Upper lobe of left lung (tissue), 4 donors: ENCODE results near the gene CDK13.

ENCODE experiments used
- EP300 ChIP-seq, 4 donors: sonication (generic); formaldehyde crosslinking; IDR thresholded peaks; one replicate each; pipeline ENCODE4 v1.5.1; 2017; ENCODE audit warnings: antibody characterized with exemption in 4 of 4, control low read depth in 2 of 4
- POLR2A ChIP-seq, 4 donors: fragments of 450-650 bp; IDR thresholded peaks; one replicate each; pipeline ENCODE4 v1.5.1; 2016 to 2017; ENCODE audit warnings: antibody characterized with exemption in 4 of 4, mild to moderate bottlenecking in 2 of 4
- POLR2AphosphoS5 ChIP-seq, 2 donors: sonication (generic); formaldehyde crosslinking; IDR thresholded peaks; one replicate each; pipeline ENCODE4 v1.5.1; 2017; ENCODE audit warnings: antibody characterized with exemption in 2 of 2
- TF ChIP-seq, protein P1 (sequence below), 6 experiments: fragments of 450-650 bp in 4 of 6; fragments of 200-600 bp in 2 of 6; sonication (generic) in 2 of 6; IDR thresholded peaks; one replicate each; pipeline ENCODE4 v1.5.1; 2016 to 2019; ENCODE audit warnings: antibody characterized with exemption in 6 of 6

DNA sequence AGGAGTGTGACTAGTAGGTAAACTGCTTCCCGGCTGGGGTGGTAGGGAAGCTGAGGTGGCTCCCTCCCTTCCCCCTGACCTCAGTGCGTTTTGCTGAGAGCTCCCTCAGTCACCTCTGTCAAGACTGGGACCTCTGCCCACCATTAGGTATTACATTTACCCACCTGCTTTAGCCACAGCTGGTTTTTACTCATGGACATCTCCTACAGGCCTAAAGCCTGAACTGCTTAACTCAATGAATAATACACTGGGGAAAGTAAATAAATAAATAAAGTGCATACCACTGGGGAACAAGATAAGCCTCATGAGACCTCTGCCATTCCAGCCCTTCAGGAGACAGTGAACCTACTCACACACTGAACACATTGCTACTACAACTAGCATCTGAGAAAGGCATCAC lies 38.9 kb upstream of the CDK13 start:
- no peak for TF ChIP-seq POLR2A (IDR thresholded peaks at IDR 0.05)
- TF ChIP-seq, protein P1, sequence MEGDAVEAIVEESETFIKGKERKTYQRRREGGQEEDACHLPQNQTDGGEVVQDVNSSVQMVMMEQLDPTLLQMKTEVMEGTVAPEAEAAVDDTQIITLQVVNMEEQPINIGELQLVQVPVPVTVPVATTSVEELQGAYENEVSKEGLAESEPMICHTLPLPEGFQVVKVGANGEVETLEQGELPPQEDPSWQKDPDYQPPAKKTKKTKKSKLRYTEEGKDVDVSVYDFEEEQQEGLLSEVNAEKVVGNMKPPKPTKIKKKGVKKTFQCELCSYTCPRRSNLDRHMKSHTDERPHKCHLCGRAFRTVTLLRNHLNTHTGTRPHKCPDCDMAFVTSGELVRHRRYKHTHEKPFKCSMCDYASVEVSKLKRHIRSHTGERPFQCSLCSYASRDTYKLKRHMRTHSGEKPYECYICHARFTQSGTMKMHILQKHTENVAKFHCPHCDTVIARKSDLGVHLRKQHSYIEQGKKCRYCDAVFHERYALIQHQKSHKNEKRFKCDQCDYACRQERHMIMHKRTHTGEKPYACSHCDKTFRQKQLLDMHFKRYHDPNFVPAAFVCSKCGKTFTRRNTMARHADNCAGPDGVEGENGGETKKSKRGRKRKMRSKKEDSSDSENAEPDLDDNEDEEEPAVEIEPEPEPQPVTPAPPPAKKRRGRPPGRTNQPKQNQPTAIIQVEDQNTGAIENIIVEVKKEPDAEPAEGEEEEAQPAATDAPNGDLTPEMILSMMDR (IDR thresholded peaks at IDR 0.05), result no peak
- TF ChIP-seq POLR2AphosphoS5 (IDR thresholded peaks at IDR 0.05), result no peak
- no peak for TF ChIP-seq EP300 (IDR thresholded peaks at IDR 0.05)
